ENCODE measurements around the gene REXO1.

- no peak for TF ChIP-seq CTCF (IDR thresholded peaks at IDR 0.05; ENCODE audit: low read length)
- TF ChIP-seq EZH2 (optimal IDR thresholded peaks at IDR 0.05; ENCODE audit: low read depth, low read length): no peak
Observed at GRCh38 chr19:1868971-1869370, 20.7 kb upstream of the REXO1 start.

All from MM.1S (cell line).